Head of caudate nucleus (tissue), 42 donors: ENCODE data around the gene FTL.
A peak's percentile ranks its signal among the peaks of the same experiment; 100 is the strongest.
"Not testable (repeated sequence)": the region's sequence is repeated elsewhere in the genome, so short reads cannot be mapped to it uniquely, and the experiment has no call there.

ENCODE experiments used
- DNase-seq, 42 donors: peaks; one replicate each; pipeline versions ENCODE4 v3.0.0 to v3.0.0-alpha.2; 2020 to 2021; ENCODE audit warnings: mixed read lengths in 7 of 42
- intact Hi-C: fragments of 100-400 bp; cut with DNase I; formaldehyde crosslinking; loops from one replicate; pipeline ENCODE4 v1.15.0; 2022

FTL gene

DNA sequence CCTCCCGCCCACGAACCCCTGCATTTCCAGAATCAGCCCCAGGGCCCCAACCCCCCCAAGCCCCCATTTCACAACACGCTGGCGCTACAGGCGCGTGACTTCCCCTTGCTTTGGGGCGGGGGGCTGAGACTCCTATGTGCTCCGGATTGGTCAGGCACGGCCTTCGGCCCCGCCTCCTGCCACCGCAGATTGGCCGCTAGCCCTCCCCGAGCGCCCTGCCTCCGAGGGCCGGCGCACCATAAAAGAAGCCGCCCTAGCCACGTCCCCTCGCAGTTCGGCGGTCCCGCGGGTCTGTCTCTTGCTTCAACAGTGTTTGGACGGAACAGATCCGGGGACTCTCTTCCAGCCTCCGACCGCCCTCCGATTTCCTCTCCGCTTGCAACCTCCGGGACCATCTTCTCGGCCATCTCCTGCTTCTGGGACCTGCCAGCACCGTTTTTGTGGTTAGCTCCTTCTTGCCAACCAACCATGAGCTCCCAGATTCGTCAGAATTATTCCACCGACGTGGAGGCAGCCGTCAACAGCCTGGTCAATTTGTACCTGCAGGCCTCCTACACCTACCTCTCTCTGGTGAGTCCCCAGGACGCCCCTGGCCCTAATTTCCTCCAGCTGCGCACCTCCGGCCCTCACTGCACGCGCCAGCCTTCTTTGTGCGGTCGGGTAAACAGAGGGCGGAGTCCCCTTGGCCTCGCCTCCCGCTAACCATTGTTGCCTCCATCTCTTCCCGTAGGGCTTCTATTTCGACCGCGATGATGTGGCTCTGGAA is at the start of gene FTL:
FTL (plus strand) TSS at position 270 of the 766 bp plus-strand sequence; CDS start at position 469, 199 bp downstream.
- DNase-seq: peak; percentile 97 to 99 (median 99)
- intact Hi-C loops: no loop called here

DNA sequence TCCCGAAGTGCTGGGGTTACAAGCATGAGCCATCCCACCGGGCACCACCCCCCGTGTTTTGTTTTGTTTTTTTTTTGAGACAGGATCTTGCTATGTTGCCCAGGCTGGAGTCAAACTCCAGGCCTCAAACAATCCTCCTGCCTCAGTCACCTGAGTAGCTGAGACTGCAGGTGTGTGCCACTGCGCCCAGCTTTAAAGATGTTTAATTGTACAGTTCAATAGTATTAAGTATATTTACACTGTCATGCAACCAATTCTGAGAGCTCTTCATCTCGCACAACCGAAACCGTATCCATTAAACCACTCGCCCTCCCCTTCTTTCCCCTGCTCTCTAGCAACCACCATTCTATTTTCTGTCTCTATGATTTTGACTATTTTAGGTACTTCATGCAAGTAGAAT is 49.4 kb upstream of the FTL start:
- no peak for DNase-seq
- intact Hi-C loops: no loop called here

DNA sequence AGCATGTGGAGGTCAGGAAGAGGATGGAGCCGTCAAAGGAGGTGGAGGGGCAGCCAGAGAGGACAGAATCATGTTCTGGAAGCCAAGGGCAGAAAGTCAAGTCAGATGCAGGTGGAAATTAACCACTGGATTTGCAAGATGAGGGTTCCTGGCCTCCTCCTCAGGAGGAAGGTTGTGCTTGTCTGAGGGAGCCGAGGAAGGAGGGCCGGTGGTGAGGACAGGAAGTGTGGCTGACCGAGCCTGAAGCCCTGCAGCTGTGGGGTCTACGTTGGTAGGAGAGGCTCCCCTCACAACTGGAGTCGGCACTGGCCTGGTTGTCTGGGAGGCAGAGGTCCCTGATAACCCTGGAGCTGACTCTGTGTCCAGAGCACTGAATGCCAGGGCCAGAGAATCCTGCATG is 47.0 kb upstream of the FTL start:
- intact Hi-C loops: no loop called here
- no peak for DNase-seq

DNA sequence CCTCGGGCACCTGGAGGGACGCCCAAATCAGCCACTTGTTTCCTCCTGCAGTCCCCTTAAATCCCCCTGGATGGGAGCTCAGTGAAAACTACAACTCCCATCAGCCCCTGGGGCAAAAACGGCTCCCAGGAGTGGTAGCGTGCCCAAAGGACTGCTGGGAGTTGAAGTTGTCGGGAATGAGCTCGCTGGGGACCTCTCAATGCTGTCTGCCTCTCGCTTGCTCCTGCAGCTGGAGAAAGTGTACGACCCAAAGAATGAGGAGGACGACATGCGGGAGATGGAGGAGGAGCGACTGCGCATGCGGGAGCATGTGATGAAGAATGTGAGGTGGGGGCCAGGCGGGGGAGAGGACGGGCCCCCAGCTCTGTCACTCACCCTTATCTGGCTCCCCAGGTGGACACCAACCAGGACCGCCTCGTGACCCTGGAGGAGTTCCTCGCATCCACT is 46.3 kb upstream of the FTL start:
- intact Hi-C loops: no loop called here
- peak in 11 of 42 donors; percentile 10 to 46 (median 32) for DNase-seq

DNA sequence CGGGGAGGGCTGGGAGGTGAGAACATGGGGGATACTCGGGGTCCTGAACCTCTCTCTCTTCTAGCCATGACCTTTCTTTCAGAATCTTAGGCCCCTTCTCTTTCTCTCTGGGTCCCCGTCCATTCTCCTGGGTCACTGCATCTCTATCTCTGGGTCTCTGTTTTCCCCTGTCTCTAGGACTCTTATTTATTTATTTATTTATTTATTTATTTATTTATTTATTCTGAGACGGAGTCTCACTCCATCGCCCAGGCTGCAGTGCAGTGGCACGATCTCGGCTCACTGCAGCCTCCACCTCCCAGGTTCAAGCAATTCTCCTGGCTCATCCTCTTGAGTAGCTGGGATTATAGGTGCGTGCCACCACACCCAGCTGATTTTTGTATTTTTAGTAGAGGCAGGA is 45.8 kb upstream of the FTL start:
- DNase-seq, intact Hi-C loops: not testable (repeated sequence)

DNA sequence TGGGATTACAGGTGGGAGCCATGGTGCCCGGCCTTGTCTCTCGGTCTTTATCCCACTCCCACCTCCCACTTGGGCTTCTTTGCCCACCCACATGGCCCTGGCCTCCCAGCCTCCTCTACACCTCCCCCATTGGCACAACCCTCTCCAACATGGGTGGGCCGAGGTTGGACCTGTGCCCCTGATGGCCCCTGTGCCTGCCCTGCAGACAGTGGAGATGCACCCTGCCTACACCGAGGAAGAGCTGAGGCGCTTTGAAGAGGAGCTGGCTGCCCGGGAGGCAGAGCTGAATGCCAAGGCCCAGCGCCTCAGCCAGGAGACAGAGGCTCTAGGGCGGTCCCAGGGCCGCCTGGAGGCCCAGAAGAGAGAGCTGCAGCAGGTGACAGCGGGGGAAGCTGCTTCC is 44.2 kb upstream of the FTL start:
- DNase-seq: no peak
- intact Hi-C loops: no loop called here

DNA sequence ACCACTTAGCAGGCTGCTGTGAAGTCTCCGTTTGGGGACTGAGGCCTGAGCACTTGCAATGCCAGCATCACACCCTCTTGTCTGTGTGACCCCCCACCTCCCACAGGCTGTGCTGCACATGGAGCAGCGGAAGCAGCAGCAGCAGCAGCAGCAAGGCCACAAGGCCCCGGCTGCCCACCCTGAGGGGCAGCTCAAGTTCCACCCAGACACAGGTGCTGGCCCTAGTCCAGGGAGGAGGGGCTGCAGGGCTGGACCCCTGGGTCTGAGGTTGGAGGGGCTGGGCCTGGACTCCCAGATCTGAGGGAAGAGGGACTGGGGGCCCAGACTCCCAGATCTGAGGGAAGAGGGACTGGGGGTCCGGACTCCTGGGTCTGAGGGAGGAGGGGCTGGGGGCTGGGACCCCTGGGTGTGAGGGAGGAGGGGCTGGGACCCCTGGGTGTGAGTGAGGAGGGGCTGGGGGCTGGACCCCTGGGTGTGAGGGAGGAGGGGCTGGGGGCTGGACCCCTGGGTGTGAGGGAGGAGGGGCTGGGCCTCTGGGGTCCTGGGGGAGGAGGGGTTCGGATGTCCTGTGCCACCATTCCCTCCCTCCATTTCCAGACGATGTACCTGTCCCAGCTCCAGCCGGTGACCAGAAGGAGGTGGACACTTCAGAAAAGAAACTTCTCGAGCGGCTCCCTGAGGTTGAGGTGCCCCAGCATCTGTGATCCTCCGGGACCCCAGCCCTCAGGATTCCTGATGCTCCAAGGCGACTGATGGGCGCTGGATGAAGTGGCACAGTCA is 43.2 kb upstream of the FTL start:
- intact Hi-C loops: no loop called here
- no peak for DNase-seq

DNA sequence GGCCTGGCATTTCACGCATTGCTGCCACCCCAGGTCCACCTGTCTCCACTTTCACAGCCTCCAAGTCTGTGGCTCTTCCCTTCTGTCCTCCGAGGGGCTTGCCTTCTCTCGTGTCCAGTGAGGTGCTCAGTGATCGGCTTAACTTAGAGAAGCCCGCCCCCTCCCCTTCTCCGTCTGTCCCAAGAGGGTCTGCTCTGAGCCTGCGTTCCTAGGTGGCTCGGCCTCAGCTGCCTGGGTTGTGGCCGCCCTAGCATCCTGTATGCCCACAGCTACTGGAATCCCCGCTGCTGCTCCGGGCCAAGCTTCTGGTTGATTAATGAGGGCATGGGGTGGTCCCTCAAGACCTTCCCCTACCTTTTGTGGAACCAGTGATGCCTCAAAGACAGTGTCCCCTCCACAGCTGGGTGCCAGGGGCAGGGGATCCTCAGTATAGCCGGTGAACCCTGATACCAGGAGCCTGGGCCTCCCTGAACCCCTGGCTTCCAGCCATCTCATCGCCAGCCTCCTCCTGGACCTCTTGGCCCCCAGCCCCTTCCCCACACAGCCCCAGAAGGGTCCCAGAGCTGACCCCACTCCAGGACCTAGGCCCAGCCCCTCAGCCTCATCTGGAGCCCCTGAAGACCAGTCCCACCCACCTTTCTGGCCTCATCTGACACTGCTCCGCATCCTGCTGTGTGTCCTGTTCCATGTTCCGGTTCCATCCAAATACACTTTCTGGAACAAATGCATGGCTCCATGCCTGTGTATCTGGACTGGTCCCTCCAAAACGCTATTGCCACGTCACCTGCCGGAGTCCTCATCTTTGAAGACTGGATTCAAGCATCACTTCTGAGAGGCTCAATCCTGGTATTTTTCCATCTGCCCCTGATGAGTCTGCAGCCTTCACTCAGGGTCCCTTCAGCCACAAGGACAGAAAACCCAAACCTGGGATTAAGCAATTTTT is 42.3 kb upstream of the FTL start:
- no peak for DNase-seq
- intact Hi-C loops: no loop called here

DNA sequence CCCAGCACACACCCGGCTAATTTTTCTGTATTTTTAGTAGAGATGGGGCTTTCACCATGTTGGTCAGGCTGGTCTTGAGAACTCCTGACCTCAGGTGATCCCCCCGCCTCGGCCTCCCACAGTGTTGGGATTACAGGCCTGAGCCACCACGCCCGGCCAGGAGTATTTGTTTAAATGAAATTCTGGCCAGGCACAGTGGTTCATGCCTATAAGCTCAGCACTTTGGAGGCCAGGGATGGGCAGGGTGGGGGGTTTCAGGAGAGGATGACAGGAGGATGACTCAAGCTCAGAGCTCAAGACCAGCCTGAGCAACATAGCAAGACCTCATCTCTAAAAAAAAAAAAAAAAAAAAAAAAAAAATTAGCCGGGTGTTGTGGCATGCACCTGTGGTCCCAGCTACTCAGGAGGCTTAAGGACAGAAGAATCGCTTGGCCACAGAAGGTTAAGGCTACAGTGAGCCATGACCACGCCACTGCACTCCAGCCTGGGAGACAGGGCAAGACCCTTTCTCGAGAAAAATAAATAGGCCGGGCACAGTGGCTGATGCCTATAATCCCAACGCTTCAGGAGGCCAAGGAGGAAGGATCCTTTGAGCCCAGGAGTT is 39.8 kb upstream of the FTL start:
- no peak for DNase-seq
- intact Hi-C loops: no loop called here

DNA sequence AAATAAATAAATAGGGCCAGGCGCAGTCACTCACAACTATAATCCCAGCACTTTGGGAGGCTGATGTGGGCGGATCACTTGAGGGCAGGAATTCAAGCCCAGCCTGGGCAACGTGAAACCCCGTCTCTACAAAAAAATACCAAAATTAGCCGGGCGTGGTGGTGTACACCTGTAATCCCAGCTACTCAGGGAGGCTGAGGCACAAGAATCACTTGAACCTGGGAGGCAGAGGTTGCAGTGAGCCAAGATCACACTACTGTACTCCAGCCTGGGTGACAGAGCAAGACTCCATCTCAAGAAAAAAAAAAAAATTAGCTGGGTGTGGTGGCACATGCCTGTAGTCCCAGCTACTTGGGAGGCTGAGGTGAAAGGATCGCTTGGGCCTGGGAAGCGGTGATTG is 39.2 kb upstream of the FTL start:
- intact Hi-C loops, DNase-seq: not testable (repeated sequence)

DNA sequence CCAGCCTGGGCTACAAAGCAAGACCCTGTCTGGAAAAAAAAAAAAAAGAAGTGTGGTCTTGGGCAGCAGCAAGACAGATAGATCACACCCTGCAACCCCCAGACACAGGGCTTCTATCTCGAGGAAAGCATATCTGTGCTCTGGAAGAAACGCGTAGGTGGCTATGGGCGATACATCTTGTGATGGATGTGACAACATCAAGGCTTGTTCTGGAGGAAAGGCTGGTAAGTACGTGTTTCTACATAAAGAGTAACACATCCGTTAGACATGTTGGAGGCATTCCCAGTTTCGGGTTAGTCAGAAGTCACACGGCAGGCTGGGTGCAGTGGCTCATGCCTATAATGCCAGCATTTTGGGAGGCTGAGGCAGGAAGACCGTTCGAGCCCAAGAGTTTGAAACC is 38.2 kb upstream of the FTL start:
- peak; percentile 38 to 90 (median 71) for DNase-seq
- intact Hi-C loops: no loop called here

DNA sequence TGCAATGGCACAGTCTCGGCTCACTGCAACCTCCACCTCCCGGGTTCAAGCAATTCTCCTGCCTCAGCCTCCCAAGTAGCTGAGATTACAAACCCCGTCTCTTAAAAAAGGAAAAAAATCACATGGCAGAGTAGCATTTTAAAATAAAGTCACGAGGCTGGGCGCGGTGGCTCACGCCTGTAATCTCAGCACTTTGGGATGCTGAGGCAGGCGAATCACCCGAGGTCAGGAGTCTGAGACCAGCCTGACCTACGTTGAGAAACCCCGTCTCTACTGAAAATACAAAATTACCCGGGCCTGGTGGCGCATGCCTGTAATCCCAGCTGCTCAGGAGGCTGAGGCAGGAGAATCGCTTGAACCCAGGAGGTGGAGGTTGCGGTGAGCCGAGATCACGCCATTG is 37.4 kb upstream of the FTL start:
- DNase-seq, intact Hi-C loops: not testable (repeated sequence)

DNA sequence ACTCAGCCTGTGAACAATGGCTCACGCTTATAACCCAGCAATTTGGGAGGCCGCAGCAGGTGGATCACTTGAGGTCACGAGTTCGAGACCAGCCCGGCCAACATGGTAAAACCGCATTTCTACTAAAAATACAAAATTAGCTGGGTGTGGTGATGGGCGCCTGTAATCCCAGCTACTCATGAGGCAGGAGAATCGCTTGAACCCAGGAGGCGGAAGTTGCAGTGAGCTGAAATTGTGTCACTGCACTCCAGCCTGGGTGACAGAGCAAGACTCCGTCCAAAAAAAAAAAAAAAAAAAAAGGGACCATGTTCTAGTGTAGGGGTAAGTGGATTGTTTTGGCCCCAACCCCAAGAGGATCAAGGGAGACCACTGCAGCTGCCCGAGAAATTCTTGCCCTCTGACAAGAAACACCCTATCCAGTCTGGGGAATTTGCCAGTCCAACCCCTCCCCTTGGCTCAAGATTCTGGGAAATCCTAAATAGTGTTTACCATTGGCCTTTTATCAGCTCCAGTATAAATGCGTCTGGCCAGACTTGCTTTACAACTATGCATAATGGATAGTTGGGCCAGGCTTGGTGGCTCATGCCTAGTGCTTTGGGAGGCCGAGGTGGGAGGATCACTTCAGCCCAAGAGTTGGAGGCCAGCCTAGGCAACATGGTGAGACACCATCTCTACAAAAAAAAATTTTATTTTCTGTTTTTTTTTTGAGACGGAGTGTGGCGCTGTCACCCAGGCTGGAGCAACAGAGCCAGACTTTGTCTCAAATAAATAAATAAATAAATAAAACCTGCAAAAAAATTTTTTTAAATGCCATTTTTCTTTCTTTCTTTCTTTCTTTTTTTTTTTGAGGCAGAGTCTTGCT is 36.7 kb upstream of the FTL start:
- no peak for DNase-seq
- intact Hi-C loops: no loop called here

DNA sequence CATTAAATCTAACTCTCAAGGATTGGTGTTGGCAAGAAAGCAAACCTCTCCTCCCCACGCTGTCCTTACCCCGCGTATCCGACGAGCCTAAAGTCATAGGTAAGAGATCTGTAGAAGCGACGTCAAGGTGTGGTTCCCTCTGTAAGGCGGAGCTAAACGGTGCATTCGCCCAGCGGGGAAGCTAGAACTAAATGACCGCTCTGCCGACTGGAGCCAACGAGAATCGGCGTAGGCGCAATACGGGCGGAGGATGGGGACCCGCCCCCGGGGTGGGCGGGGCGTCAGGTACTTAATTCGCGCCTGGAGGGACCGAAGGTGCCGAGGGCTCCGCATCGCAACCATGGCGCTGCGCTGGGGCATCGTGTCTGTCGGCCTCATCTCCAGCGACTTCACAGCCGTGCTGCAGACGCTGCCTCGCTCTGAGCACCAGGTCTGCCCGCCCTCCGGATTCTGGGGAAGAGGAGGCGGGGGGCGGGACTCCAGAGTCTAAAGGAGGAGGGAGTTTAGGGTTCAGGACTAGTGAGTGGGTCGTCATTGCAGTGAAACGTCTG is 31.7 kb upstream of the FTL start, which contains the start of gene DHDH:
DHDH (plus strand) TSS at position 318 of the 551 bp plus-strand sequence; CDS start at position 341, 23 bp downstream.
- intact Hi-C loops: no loop called here
- peak; percentile 52 to 93 (median 81) for DNase-seq

DNA sequence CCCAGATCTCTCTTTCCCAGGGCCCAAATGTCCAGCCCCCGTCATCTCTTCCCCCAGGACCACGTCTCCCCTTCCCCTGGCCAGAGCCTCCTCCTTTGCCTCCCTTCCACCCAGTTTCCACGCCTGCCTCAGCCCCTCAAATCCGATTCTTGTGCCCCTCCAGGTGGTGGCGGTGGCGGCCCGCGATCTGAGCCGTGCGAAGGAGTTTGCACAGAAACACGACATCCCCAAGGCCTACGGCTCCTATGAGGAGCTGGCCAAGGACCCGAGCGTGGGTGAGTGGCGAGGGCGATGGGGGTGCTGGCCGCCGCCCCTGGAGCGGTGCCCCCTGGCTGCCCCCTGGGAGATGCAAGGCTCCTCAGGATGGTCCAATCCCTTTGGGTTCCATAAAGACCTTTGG is 30.3 kb upstream of the FTL start:
- DNase-seq: no peak
- intact Hi-C loops: no loop called here

DNA sequence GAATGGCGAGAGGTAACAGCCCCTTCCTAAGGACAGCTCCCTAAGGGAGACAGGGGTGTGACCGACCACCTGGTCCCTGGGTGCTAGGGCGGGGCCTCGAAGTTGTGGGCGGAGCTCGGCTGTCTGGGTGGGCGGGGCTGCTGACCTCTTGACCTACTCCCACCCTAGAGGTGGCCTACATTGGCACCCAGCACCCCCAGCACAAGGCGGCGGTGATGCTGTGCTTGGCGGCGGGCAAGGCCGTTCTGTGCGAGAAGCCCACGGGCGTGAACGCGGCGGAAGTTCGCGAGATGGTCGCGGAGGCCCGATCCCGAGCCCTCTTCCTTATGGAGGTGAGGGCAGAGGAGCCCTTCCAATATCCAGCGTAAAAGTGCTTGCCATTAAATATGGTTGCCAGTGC is 29.2 kb upstream of the FTL start:
- intact Hi-C loops: no loop called here
- DNase-seq: no peak

DNA sequence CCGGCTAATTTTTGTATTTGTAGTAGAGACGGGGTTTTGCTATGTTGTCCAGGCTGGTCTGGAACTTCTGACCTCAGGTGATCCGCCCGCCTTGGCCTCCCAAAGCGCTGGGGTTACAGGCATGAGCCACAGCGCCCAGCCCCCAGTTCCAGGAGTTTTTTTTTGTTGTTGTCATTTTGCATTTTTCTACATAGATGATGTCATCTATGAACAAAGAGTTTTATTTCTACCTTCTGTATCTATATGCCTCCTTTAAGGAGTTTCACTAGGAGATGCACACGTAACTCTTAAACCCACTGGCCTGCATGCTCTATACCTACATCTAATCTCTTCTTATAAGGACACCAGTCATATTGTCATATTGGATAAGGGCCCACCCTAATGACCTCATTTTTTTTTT is 26.9 kb upstream of the FTL start:
- no peak for DNase-seq
- intact Hi-C loops: no loop called here

DNA sequence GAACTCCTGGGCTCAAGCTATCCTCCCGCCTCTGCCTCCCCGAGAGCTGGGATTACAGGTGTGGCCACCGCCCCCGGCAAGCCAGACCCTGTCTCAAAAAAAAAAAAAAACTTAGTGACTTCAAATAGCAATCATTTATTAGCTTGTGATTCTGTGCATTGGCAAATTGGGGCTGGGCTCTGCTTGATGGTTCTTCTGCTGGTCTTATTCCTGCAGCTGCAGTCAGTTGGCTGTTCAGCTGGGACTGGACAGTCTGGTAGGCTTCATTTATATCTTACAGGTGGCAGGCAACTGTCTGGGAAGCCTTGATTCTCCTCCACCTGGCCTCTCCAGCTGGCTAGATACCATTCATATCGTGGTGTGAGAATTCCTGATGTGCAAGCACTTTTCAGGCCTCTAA is 24.2 kb upstream of the FTL start:
- intact Hi-C loops: no loop called here

More for the DNA sequence above, 24.2 kb upstream of the FTL start:
- no peak for DNase-seq
